Esophagus squamous epithelium (tissue), 4 donors: Measurements from ENCODE around the gene TEX19.

Source experiments
- POLR2A ChIP-seq, 4 donors: fragments of 450-650 bp; IDR thresholded peaks; one replicate each; pipeline ENCODE4 v1.6.1; 2017; ENCODE audit warnings: antibody characterized with exemption in 4 of 4, mild to moderate bottlenecking in 4 of 4, moderate library complexity in 3 of 4
- TF ChIP-seq, protein P1 (sequence below), 6 experiments: fragments of 450-650 bp in 4 of 6; fragments of 200-600 bp in 2 of 6; sonication (generic) in 2 of 6; IDR thresholded peaks; one replicate each; pipeline ENCODE4 v1.5.1; 2016 to 2019; ENCODE audit warnings: antibody characterized with exemption in 6 of 6, mild to moderate bottlenecking in 4 of 6, moderate library complexity in 4 of 6

- TF ChIP-seq, protein P1, sequence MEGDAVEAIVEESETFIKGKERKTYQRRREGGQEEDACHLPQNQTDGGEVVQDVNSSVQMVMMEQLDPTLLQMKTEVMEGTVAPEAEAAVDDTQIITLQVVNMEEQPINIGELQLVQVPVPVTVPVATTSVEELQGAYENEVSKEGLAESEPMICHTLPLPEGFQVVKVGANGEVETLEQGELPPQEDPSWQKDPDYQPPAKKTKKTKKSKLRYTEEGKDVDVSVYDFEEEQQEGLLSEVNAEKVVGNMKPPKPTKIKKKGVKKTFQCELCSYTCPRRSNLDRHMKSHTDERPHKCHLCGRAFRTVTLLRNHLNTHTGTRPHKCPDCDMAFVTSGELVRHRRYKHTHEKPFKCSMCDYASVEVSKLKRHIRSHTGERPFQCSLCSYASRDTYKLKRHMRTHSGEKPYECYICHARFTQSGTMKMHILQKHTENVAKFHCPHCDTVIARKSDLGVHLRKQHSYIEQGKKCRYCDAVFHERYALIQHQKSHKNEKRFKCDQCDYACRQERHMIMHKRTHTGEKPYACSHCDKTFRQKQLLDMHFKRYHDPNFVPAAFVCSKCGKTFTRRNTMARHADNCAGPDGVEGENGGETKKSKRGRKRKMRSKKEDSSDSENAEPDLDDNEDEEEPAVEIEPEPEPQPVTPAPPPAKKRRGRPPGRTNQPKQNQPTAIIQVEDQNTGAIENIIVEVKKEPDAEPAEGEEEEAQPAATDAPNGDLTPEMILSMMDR (IDR thresholded peaks at IDR 0.05), result no peak
- TF ChIP-seq POLR2A (IDR thresholded peaks at IDR 0.05), result no peak
Measured at GRCh38 chr17:82332669-82333278, 26.3 kb upstream of the TEX19 start.
